ENCODE results near the gene SHISAL1. TPM values are rescaled to one million over a fixed set of nuclear protein-coding genes. Genes with fewer than 3 reads are reported as not detected.

The SHISAL1 gene
- total and polyA plus RNA-seq, 2 donors (not counting 3 experiments of a cell fraction or from before 2014, with no cell fraction given): 0.01 to 0.07 TPM

DNA sequence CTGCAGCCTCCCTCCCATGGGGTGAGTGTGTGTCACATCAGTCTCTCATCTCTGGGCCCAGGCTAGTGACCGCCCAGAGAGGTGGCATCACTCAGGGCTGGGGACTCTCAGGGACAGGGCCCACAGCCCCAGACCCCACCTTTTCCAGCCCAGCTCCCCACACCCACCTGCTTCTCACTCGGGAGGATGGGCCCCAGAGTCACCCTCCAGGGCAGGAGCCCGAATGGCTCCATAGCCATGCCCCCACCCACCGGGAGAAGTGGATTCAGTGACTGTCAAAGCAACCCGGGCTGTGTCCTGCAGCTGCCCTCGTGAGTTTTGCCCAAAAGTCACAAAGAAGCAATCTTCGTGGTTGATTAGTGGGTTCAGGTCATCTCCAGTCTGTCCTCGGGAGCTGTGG is 106.1 kb downstream of the SHISAL1 start:
- no peaks in the 10 kb centered on the region for H4K20me1 ChIP-seq (replicated peaks; ENCODE audit: control insufficient read depth, extremely low read depth, insufficient read depth, low read length)
- CTCF ChIA-PET: no interaction called here
- H3K36me3 ChIP-seq (ENCODE audit: control insufficient read depth in 2 of 2, extremely low read depth in 1 of 2, insufficient read depth in 2 of 2, low read length in 2 of 2): no peaks in the 10 kb centered on the region
- H3K27me3 ChIP-seq (ENCODE audit: control insufficient read depth in 2 of 2, insufficient read depth in 2 of 2, low read length in 2 of 2): no peaks in the 10 kb centered on the region
- no peak for FAIRE-seq
- TF ChIP-seq FOS (IDR thresholded peaks at IDR 0.05; ENCODE audit: borderline replicate concordance, insufficient read depth, low read length) (no peak), JUN (IDR thresholded peaks at IDR 0.05; ENCODE audit: borderline replicate concordance, insufficient read depth, insufficient read length, low read depth) (no peak), CTCF (IDR thresholded peaks at IDR 0.05; ENCODE audit: extremely low read depth in 1 of 2, insufficient read depth in 1 of 2, low read depth in 1 of 2, low read length in 2 of 2) (no peak), POLR2AphosphoS5 (IDR thresholded peaks at IDR 0.05; ENCODE audit: insufficient read depth, low read depth, low read length) (no peak), EZH2 (IDR thresholded peaks at IDR 0.05; ENCODE audit: borderline replicate concordance, low read depth, low read length, severe bottlenecking) (no peak), POLR2A (IDR thresholded peaks at IDR 0.05; ENCODE audit: low read depth, low read length) (no peak)
- TF ChIP-seq, protein P1, sequence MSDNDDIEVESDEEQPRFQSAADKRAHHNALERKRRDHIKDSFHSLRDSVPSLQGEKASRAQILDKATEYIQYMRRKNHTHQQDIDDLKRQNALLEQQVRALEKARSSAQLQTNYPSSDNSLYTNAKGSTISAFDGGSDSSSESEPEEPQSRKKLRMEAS (IDR thresholded peaks at IDR 0.05; ENCODE audit: insufficient read depth, insufficient read length): no peak
- no peak overlapping the region for H3K9ac ChIP-seq (replicated peaks; ENCODE audit: extremely low read depth, insufficient read depth, low read length)
- no peak overlapping the region for H3K27ac ChIP-seq (ENCODE audit: insufficient read depth, low read depth, low read length)
- H3K4me2 ChIP-seq (ENCODE audit: insufficient read depth, low read length): no peak overlapping the region
- intact Hi-C loops (cut with micrococcal nuclease): no loop called here
- H3K9me3 ChIP-seq (replicated peaks; ENCODE audit: control insufficient read depth, insufficient read depth, low read length): no peaks in the 10 kb centered on the region
- BruUV-seq (replicated peaks): no TSS peak
- no peak for DNase-seq (ENCODE audit: low read depth, low spot score)
- no peaks in the 10 kb centered on the region for H3K9me1 ChIP-seq (replicated peaks; ENCODE audit: control insufficient read depth, extremely low read depth, insufficient read depth, low read length)
- no peak overlapping the region for H2AFZ ChIP-seq (ENCODE audit: low read depth, low read length)
- no peaks in the 10 kb centered on the region for H3K79me2 ChIP-seq (ENCODE audit: control insufficient read depth, insufficient read depth, low read length)
- dilution Hi-C loops (cut with MboI; ENCODE audit: extremely low pct_ligation_motif_present, low sequenced_read_pairs): no loop called here
- no peaks in the 10 kb centered on the region for H3K4me1 ChIP-seq (ENCODE audit: control insufficient read depth, extremely low read depth, insufficient read depth, low read length)
- POLR2A ChIA-PET: no interaction called here
- H3K4me3 ChIP-seq (replicated peaks in 1 of 3; ENCODE audit: insufficient read depth in 1 of 3, low read depth in 1 of 3, low read length in 3 of 3): no peak overlapping the region
